CD4-positive, alpha-beta T cell treated with Interleukin-15 for 1 hour (primary cell): ENCODE data around the gene CADM3.

Source experiments
- DNase-seq: peaks from one replicate; pipeline ENCODE4 v3.0.0-alpha.2; 2020

The CADM3 gene, protein sequence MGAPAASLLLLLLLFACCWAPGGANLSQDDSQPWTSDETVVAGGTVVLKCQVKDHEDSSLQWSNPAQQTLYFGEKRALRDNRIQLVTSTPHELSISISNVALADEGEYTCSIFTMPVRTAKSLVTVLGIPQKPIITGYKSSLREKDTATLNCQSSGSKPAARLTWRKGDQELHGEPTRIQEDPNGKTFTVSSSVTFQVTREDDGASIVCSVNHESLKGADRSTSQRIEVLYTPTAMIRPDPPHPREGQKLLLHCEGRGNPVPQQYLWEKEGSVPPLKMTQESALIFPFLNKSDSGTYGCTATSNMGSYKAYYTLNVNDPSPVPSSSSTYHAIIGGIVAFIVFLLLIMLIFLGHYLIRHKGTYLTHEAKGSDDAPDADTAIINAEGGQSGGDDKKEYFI

DNA sequence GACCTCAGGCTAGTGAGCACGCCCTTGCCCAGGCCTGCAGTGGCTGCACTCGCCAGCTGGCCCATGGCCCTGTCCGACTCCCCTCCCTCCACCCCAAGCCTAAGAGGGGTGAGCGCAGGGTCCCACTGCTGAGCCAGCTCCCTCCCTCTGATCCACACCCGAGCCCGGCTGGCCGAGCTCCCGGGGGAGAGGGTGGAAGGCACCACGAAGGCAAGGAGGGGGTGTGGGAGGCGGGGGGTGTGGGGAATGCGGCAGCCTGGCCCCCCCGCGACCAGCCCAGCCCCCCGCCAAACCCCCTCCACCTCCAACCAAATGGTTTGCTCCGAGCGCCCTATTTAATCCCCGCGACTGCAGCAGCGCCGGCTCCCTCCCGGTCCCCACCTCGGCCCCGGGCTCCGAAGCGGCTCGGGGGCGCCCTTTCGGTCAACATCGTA, at the start of gene CADM3:
CADM3 (plus strand) TSS at position 362 of the 434 bp plus-strand sequence. CDS start 151 bp downstream, outside the sequence.
- no peak for DNase-seq

- DNase-seq = no peak
Observed at GRCh38 chr1:159122005-159122621, 49.3 kb upstream of the CADM3 start.

GRCh38 chr1:159123587-159123986, 47.8 kb upstream of the CADM3 start:
- DNase-seq = no peak

GRCh38 chr1:159132271-159132881, 39.0 kb upstream of the CADM3 start:
- DNase-seq = peak; percentile 39

GRCh38 chr1:159140474-159140873, 30.9 kb upstream of the CADM3 start:
- DNase-seq = no peak

DNA sequence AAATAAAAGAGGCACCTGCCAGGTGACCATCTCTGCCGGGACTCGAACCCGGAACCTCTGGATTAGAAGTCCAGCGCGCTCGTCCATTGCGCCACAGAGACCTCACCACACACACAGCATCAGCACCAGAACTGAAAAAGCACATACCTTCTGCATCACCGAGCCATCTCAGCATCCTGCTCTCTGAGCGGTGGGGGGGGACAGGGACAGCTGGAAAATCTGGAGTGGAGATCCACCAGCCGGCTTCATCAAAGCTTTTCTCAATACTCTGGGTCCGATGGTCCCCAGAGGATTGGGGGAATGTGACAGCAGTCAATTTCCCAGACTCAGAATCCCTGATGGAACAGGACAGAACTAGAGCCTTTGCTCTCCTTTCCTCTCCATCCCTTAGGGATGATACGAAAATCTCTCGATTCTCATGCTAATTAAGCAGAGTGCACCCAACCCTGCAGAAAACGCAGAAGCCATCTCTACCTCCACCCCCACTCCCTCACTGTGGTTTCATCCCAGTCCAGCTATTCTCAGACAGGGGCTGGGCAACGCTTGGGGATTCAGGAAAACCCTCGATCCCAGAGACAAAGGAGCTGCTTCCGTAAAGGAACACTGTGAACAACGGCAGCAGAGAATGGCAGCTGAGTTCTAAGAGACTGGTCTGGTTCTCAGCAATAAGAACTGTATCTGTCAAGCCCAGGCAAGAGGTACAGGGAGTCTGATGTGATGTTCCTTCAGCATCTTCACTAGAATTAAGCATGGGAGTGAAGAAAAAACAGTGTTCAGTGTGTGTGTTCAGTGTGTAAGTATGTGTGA, 29.6 kb upstream of the CADM3 start:
- no peak for DNase-seq

- no peak for DNase-seq
Observed at GRCh38 chr1:159142391-159142663, 29.1 kb upstream of the CADM3 start.

GRCh38 chr1:159142726-159143510, 28.5 kb upstream of the CADM3 start:
- DNase-seq = no peak

DNA sequence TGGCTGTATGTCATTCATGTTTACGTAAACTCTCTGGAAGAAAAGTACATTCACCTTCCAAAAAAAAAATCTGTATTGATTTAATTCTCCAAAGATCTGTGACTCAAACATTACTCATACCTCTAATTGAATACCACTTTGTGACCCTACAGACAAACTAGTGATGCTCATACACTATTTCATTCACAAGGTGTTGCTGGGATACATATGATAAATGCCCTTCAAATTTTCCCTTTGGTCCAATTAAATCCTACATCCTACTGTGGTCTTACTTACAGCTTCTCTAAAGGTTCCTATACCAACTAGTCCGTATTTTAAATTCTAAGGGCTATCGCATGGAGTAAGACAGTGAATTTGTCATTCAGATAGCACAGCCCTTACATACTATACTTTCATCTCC, 26.8 kb upstream of the CADM3 start:
- DNase-seq = no peak

DNA sequence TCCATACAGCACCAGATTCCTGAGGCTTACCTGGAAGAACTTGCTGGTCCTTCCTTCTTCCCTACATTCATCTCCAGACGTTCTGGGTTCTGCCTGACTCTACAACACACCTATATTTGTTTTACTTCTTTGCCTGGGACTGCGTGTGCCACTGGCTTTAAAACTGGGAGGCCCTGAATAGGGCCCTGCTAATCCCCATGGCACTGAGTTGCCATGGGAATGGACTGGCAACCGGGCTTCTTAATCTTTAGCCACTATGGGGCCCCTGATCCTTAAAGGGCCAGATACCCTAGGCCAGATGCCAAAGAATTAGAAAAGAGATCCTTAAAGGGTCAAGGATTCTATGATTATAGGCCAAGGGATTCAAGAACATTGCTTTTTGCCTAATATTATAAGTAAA, 24.4 kb upstream of the CADM3 start:
- DNase-seq = no peak

DNA sequence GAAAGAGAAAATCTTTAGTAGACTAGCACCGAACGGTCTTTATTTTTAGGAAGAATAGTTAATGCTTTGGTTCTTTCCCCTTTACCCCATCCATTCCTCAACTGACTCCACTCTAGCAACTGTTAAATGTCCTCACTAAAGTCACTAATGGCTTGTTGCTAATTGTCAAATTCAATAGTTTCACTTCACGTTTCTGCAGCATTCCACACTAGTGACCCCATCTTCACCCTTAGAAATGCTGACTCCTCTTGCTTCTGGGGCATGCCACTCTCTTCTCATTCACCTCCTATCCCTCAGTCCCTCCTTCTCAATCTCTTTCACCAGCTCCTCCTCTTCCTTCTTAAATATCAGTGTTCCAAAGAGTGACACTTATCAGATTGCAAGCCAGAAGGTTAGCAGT, 19.4 kb upstream of the CADM3 start:
- DNase-seq = no peak

- DNase-seq = peak; percentile 63
Observed at GRCh38 chr1:159161001-159161718, 10.3 kb upstream of the CADM3 start.

DNA sequence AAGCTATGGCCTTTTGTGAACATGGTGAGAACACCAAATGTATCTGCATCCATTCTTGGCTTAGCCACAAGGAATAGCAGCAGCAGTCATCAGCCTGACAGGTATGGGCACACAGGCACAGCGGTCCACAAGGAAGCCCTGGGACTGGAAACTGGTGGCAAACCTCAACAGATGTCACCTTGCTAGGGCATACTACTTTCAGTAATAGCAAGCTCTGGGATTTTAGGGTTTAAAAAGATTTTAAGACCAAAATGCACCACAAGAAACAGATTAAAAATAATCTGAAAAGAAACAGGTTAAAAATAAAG, 9.7 kb upstream of the CADM3 start:
- DNase-seq = no peak

DNA sequence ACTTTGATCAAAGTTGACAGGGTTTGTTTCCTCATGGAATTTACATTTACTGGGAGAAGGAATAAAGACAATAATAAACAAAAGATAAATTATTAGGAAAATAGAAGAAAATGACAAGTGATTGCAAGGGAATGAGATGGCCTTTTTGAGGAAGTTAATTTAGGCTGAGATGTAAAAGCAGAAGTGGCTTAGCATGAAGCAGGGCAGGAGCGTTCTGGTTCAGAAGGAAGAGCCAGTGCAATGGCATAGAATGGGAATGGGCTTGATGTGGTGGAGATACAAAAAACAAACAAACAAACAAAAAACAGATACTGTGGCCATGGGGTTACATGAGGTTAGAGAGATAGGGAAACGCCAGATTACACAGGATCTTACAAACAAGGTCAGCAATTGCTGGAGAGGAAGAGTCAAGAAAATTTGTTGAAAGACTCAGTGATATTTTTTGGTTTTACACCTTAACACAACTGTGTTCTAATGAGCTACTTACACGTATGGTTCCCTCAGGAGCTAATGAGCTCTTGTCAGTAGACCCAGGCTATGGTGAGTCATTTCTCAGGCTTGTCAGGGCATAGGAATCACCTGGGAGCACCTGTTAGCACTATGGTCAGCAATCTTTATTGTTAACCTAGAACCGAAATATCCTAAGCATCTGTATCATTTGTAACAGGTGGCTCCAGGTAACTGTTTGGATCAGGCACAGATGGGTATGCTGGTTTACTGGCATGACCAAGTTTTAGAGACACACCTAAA, 8.7 kb upstream of the CADM3 start:
- DNase-seq = no peak

DNA sequence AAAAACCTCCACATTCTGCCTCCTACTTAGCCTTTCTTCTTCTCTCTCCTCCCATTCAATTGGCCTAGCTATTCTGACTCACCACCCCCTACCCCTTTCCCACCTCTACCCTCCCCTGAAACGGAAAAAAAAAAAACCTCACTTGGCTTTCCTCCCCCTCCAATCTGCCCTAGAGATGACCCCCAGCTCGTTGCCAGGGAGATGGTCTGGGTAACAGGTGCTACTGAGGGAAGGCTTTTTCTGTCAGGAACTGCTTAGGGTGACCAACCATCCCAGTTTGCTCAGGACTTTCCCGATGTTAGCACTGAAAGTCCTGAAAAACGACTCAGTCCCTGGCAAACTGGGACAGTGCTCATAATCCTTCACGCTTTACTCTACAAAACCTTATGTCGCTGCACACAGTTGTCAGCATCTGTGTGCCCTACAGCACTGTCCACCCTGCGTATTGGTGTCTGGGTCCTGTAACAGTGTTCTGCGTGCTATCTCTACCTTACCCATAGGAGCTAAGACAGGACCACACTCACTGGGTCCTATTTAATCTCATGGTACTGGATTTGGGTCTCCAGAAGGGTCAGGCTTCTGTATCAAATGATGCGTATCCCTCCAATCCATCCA, 7.7 kb upstream of the CADM3 start:
- DNase-seq = no peak

DNA sequence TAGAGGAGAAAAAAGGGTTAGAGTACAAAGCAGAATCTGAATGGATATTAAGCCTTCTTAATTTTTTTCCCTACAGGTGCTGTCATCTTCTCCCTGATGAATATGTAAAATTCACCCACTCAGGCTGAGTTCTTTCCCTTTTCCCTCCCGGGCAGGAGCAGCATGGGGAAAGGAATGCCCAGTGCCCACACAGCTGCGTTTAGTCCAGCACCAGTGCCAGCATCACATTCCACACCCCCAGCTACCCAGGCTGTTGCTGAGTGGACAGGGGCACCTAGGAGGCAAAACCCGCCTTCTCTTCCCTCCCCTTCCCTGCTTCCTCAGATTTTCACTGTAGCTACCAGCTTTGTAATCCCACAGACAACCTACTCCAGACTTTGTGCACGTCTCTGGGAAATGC, 3.4 kb upstream of the CADM3 start:
- DNase-seq = no peak

- DNase-seq = no peak
Observed at GRCh38 chr1:159170639-159171038, 776 bp upstream of the CADM3 start.

- no peak for DNase-seq
Observed at GRCh38 chr1:159171688-159172501, 480 bp downstream of the CADM3 start.

DNA sequence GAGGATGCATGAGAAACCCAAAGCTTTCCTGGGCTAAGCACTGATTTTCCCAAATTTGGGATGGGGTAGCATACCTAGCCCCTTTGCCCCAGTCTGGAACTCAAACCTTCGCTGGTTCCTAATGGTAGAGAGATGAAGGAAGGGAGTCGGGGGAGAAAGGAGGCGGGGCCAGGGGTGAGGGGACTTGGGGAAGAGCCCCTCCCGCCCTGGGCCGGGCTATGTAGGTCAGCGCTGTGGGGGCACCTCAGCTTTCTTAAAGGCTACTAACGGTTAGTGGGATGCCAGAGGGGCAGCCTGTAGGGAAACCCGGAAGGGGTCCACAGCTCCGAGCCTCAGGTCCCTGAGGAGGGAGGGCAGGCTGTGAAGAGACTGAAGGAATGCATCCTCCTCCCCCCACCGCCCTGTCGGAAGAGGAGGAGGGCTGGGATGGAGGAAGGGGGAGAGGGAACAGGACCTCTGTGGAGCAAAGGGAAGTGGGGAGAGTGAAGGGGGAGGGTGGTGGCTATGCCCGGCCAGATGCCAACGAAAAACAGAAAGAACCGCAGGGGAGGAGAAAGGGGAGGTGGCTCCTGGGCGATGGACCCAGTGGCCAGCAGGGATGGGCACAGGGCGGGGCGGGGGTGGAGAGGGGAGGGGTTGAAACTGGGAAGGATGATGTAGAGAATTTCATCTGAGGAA, 1.3 kb downstream of the CADM3 start:
- DNase-seq = no peak
